SK-N-SH treated with all-trans-retinoic acid at 6 μM for 48 hours (cell line): ENCODE results near the gene CFAP107.

Experiments used
- PPARA ChIP-seq: fragments of 250-450 bp; sonication (Bioruptor Pico); IDR thresholded peaks from 2 replicates; pipeline ENCODE4 v1.5.0; 2020; ENCODE audit warnings: mild to moderate bottlenecking, borderline replicate concordance
- RARB ChIP-seq: fragments of 250-450 bp; sonication (Bioruptor Pico); IDR thresholded peaks from 2 replicates; pipeline ENCODE4 v1.8.0; 2021; ENCODE audit warnings: mild to moderate bottlenecking, moderate library complexity
- ZNF70 ChIP-seq: fragments of 450-650 bp; formaldehyde crosslinking; IDR thresholded peaks from 2 replicates; pipeline ENCODE4 v1.5.0; 2020; ENCODE audit warnings: mild to moderate bottlenecking, moderate library complexity

GRCh38 chr1:12778061-12778460 lies 32.1 kb downstream of the CFAP107 start:
- no peak for TF ChIP-seq RARB (CRISPR knock-in tag)
- TF ChIP-seq PPARA = no peak
- no peak for TF ChIP-seq ZNF70 (CRISPR knock-in tag)
